Astrocyte of the spinal cord (primary cell): ENCODE results near the gene ADAMTSL1.

Experiments
- DNase-seq: peaks from one replicate; pipeline ENCODE4 v3.0.0; 2011; ENCODE audit warnings: low read depth, low spot score
- H3K4me3 ChIP-seq: 2 replicates; pipeline ENCODE4 v1.5.1; 2011; ENCODE audit warnings: low read depth, mild to moderate bottlenecking, low read length, moderate library complexity
- in situ Hi-C: cut with HindIII; loops from 2 replicates; pipeline ENCODE4 v1.10.0; 2017; ENCODE audit warnings: low sequenced_read_pairs
- TF ChIP-seq, protein P1 (sequence below): IDR thresholded peaks from 2 replicates; pipeline ENCODE4 v1.5.1; 2012; ENCODE audit warnings: low read depth, mild to moderate bottlenecking, low read length, inconsistent platforms

The ADAMTSL1 gene

DNA sequence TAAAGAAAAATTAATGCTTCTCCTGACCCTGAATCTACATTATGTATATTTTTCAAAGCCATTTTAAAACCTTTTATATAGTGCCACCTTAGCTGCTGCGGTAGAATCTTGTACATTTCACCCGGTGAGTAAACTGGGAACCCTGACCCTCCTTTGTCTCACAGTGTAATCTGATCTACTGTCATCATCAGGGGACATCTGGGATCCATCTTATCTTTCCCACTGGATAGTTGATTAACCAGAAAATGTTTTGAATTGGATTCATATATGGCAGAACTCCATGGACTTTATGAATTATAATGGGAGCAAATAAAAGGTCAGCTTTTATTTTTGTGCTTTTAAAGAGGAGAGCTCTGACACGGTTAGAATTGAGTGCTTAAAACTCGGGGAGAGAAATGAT, 95.0 kb downstream of the ADAMTSL1 start:
- in situ Hi-C loops: no loop called here
- DNase-seq: no peak
- H3K4me3 ChIP-seq: no peak overlapping the region
- TF ChIP-seq, protein P1, sequence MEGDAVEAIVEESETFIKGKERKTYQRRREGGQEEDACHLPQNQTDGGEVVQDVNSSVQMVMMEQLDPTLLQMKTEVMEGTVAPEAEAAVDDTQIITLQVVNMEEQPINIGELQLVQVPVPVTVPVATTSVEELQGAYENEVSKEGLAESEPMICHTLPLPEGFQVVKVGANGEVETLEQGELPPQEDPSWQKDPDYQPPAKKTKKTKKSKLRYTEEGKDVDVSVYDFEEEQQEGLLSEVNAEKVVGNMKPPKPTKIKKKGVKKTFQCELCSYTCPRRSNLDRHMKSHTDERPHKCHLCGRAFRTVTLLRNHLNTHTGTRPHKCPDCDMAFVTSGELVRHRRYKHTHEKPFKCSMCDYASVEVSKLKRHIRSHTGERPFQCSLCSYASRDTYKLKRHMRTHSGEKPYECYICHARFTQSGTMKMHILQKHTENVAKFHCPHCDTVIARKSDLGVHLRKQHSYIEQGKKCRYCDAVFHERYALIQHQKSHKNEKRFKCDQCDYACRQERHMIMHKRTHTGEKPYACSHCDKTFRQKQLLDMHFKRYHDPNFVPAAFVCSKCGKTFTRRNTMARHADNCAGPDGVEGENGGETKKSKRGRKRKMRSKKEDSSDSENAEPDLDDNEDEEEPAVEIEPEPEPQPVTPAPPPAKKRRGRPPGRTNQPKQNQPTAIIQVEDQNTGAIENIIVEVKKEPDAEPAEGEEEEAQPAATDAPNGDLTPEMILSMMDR: no peak

- TF ChIP-seq, protein P1: no peak
- no peak overlapping the region for H3K4me3 ChIP-seq
- no peak for DNase-seq
- in situ Hi-C loops: no loop called here
Observed at GRCh38 chr9:18569941-18570630, 96.1 kb downstream of the ADAMTSL1 start.

DNA sequence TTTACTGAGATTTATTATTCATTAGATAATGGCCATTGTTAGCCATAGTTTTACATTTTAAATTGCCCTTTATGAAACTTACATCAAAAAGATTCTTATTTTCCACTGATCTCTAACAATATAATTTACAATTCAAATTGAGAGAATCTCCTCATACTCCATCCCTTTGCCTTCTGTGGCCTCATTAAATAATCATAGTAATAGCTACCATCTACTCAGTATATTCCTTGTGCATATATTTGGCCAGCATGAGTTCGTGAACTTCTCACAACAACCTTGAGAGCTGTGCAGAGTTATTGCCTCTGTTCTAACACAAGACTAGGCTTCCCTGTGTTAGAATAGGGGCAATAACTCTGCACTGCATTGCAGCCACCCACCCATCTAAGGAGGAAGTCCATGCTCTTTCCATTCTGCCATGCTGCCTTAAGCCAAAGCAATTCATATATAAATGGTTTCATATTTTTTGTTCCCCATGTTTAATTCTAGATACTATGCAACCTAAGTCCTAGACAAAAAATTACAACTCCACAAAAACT, 99.1 kb downstream of the ADAMTSL1 start:
- no peak for DNase-seq
- TF ChIP-seq, protein P1: no peak
- in situ Hi-C loops: no loop called here
- no peak overlapping the region for H3K4me3 ChIP-seq

DNA sequence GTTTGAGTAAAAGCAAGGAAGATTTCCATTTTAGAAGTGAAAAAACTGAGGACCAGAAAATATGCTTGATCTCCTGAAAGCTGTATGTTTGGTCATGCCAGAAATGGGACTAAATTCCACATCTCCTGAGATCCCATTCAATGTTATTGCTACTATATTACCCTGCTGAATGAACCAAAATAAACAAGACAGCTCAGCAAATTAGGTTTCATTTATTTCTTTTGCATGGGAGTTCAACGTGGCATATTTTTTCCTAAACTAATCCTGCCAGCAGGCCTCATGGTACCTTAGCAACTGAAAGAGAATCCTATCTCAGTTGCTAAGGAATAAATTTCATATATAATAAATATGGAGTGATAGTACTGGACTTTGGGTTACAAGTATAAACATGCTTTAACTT, 101.7 kb downstream of the ADAMTSL1 start:
- in situ Hi-C loops: no loop called here
- TF ChIP-seq, protein P1: no peak
- no peak for DNase-seq
- no peak overlapping the region for H3K4me3 ChIP-seq

DNA sequence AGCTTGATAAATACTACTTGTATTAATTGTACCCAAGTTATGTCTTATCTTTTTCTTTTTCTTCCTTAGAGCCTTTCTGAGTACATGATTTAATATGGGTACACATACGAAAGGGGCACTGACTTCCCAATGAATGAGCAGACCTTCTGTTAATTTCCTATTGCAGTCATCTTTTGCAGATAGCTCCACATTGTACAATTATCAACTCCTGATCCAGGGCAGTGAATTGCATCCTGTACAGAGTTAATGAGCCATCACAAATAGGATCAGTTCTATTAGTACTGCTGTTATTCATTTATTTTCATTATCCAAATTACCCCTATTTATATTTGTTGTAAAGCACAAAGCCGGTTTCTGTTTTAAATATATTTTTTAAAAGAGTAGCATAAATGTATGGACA, 105.6 kb downstream of the ADAMTSL1 start:
- no peak for DNase-seq
- in situ Hi-C loops: no loop called here
- TF ChIP-seq, protein P1: no peak
- H3K4me3 ChIP-seq: no peak overlapping the region

DNA sequence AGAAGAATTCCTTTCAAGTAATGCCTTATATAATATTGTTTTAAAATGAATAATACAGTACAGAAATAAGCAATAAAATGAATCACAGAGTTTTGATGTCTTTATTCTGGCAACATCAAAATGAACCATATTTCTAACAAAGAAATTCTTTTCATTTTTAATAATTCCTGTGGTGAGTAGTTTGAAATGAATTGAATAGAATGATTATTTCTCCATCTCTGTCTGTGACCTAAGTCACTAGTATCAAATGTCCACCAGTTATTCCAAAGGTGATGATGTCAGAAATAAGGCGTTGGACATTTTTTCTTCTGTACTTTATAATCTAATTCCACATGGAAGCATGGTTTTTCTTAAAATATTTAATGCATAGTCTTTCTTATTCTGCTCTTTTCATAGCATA, 106.2 kb downstream of the ADAMTSL1 start:
- H3K4me3 ChIP-seq: no peak overlapping the region
- TF ChIP-seq, protein P1: no peak
- no peak for DNase-seq
- in situ Hi-C loops: no loop called here
